HG03575 (cell line): Measurements from ENCODE around the gene APOF.
"Not testable (repeated sequence)": the region's sequence is repeated elsewhere in the genome, so short reads cannot be mapped to it uniquely, and the experiment has no call there.

Experiments used
- ATAC-seq: cut with Tn5 transposase; IDR thresholded peaks from one replicate; pipeline ENCODE4 v1.9.1; 2021; ENCODE audit not compliant: unreplicated experiment, insufficient number of reproducible peaks, low FRiP score; ENCODE audit errors: extremely low read depth

APOF gene

DNA sequence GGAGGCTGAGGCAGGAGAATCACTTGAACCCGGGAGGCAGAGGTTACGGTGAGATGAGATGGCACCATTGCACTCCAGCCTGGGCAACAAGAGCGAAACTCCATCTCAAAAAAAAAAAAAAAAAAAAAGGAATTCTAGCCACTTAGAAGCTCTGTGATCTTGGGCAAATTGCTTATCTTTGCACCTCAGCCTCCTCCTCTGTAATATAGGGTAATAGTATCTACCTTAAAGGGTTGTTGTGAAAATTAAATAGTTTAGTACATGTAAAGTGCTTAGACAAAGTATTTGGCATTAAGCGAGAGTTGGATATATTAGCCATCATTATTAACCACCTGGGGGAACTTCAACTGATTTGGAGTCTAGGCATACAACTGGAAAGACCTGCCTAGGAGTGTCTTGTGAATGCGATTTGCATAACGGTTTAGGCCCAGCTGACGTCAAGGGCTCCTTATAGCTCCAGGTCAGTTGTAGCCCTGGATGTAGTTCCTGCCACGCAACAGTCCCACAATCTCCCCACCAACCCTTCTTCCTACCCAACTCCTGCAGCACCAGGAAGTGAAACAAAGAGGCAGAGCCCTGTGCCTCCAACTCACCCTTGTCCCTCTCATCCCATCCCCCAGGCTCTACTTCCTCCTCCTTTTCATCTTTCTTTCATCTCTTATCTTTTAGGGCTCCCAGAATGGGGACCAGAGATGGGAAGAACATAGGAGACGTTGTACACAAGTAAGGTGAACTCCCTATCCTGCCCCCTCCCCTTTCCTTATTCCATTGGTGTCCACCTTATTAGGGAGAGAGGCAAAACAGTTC is 26.1 kb downstream of the APOF start:
- no peak for ATAC-seq

DNA sequence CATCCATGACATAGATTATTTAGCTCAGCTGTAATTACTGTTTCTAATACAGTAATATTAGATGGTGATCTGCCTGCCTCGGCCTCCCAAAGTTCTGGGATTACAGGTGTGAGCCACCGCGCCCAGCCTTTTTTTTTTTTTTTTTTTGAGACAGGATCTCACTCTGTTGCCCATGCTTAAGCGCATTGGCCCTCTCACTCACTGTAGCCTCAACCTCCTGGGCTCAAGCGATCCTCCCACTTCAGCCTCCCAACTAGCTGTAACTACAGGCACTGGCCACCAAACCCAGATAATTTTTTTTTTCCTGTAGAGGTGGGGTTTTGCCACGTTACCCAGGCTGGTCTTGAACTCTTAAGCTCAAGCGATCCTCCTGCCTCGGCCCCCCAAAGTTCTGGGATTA is 27.1 kb downstream of the APOF start:
- not testable (repeated sequence) for ATAC-seq

GRCh38 chr12:56334490-56334793 is 28.2 kb downstream of the APOF start:
- ATAC-seq, result no peak

DNA sequence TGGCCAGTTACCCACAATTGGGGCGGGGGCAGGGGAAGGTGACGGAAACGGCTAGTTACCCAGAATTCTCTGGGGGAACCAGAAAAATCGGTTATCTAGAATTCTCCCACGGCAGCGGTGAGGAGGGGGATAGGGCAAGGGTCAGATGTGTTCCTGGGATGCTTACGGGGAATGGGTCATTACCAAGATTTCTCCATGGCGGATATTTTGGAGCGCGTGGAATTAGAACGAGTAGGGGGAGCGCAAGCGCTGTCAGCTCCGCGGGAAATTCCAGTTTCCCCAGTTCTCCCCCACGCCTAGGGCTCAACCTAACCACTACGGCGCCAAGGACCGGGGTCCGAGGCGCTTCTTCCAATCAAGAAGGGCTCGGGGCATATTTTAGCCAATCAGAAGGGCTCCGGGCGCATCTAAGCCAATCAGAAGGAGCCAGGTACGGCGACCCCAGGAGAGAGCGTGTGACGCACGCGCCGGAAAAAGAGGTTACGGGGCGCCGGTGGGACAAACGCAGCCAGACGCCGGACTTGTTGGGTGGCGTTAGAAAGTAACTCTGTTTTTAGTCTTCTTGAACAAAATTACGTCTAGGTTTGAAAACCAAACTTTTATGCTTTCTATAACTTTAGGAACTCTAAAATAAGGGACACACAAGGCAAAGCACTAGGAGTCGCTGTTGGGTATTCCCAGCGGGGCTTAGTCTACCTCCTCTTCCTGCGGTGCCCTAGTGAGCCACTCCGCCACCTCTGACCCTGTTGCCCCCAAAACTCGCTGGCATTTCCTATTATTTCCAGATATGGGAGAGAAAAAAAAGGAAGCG is 28.8 kb downstream of the APOF start, which contains the start of gene PAN2:
Gene PAN2 (minus strand): TSS at position 322 of the 811 bp plus-strand sequence. CDS start 906 bp downstream, outside the sequence.
- ATAC-seq, result peak; percentile 45

DNA sequence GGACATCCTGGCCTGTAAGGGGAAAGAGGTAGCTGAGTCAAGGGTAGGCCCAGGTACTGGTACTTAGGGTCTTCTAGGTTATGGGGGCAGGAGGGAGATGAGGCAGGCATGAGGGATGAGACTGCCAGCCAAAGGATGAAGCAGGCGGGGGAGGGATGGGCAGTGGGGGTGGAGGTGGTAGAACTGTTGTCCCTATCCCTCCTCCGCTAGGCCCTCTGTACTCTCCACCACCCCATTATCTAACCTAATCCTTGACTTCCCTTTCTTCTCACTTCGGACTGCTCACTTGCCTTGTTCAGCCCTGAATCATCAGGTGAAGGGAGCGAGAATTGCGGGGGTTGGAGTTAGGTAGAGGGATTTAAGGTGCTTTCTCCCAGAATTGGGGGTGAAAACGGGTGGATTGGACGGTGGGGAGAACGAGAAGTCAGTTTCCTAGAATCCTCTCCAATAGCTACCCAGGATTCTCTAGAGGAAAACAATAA is 29.4 kb downstream of the APOF start:
- no peak for ATAC-seq

DNA sequence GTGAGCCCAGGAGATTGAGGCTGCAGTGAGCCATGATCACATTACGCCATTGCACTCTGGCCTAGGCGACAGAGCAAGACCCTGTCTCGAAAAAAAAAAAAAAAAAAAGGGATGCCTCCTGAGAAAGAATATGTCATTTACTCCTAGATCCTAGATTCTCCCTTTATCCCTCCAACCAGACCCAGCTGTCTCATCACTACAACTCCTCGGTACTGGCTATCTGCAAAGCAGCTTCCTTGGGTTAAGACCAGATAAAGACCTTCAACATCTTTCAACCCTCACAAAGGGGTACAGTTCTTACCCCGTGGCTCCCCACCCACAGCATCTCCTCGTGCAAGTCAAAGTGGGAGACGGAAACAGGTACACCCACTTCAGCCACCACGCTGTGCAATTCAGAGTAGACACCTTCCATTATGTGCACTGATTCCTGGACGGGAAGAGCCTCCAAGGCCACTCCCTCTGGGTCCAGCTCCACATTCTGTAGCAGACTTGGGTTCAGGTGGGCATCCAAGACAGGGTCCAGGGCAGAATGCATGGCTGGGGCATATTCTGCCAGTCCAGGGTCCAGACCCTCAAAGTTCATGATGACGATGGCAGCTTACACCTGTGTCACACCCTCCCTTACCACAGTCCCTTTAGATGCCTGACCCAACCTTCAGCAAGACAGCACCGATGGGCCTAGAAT is 30.0 kb downstream of the APOF start:
- no peak for ATAC-seq

GRCh38 chr12:56330936-56331490 is 31.6 kb downstream of the APOF start:
- no peak for ATAC-seq

DNA sequence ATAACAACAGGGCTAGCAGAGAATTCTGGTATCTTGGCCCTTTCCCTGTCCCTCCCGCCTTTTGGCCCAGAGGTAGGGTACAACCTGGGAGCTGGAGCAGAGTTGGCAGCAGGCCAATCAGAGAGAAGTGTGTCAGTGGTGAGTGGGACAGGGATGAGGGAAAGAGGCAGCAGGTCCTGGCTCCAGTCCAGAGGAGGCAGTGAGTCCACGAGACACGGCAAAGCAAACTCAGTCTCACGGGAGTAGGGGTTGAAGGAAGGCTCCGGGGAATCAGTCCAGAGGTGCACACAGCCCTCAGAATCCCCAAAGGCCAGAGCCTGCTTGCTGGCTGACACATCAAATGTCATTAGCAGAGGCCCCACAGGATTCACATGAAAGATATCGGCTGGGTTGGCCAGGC is 36.1 kb downstream of the APOF start:
- no peak for ATAC-seq

- ATAC-seq, result no peak
Observed at GRCh38 chr12:56326126-56326525, 36.5 kb downstream of the APOF start.

- no peak for ATAC-seq
Observed at GRCh38 chr12:56324206-56324605, 38.5 kb downstream of the APOF start.

DNA sequence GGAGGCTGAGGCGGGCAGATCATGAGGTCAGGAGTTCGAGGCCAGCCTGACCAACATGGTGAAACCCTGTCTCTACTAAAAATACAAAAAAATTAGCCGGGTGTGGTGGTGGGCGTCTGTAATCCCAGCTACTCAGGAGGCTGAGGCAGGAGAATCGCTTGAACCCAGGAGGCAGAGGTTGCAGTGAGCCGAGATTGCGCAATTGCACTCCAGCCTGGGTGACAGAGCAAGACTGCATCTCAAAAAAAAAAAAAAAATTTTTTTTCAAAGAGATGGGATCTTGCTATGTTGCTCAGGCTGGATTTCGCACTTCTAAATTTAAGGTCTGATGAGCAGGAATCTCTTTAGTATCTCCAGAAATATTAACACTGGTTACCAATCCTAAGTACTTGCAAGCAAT is 41.0 kb downstream of the APOF start:
- not testable (repeated sequence) for ATAC-seq

DNA sequence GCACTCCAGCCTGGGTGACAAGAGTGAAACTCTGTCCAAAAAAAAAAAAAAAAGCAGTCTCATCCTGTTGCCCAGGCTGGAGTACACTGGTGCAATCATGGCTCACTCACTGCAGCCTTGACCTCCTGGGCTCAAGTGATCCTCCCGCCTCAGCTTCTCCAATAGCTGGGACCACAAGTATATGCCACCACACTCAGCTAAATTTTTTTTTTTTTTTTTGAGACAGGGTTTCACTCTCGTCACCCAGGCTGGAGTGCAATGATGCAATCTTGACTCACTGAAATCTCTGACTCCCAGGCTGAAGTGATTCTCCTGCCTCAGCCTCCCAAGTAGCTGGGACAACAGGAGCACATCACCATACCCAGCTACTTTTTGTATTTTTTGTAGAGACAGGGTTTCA is 41.6 kb downstream of the APOF start:
- no peak for ATAC-seq

GRCh38 chr12:56317675-56318074 is 45.0 kb downstream of the APOF start:
- no peak for ATAC-seq

GRCh38 chr12:56315622-56316473 is 46.8 kb downstream of the APOF start, which contains the start of gene CNPY2:
TSS of gene CNPY2 (minus strand) at chr12:56315988. CDS start at chr12:56315217, 771 bp downstream.
- peak; percentile 68 for ATAC-seq

- no peak for ATAC-seq
Observed at GRCh38 chr12:56315249-56315621, 47.4 kb downstream of the APOF start.

DNA sequence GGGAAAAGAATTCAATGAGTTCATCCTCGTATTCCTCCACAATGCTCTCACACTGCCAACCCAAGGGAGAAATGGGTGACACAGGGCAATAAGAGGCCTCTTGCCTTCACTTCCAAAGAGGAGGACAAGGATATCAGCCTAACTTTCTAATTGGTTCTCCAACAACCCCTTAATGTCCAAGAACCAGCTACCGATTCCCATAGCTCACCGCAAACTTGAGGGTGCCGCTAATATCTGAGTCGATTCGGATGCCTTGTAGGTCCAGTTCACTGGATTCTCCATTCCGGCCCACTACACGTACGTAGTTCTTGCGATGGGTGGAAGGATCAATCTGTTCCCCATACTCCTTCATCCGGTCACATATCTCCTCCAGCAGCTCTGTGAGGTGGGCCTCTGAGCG is 51.7 kb downstream of the APOF start:
- ATAC-seq, result no peak
